HUDEP-2 (cell line): ENCODE measurements around the gene WDR83.
"Not testable (repeated sequence)": the region's sequence is repeated elsewhere in the genome, so short reads cannot be mapped to it uniquely, and the experiment has no call there.

Experiments used
- DNase-seq, 76 experiments: peaks; one replicate each; lab custom pipeline; 2025; ENCODE audit not compliant: unreplicated experiment in 76 of 76; lab: John Stamatoyannopoulos, UW

The WDR83 gene

GRCh38 chr19:12681074-12681987, 14.7 kb downstream of the WDR83 start, which contains the start of gene DHPS:
Gene DHPS (minus strand): TSS chr19:12681880. CDS start chr19:12681766, 114 bp downstream.
- DNase-seq, result peak; percentile 53 to 97 (median 93)

GRCh38 chr19:12685831-12686230, 19.2 kb downstream of the WDR83 start:
- no peak for DNase-seq

- DNase-seq, result no peak
These were observed 21.0 kb downstream of the WDR83 start, which contains the start of gene GNG14 for GRCh38 chr19:12687496-12688196. Gene GNG14 (plus strand): TSS chr19:12687998. CDS start chr19:12688049, 51 bp downstream.

- DNase-seq, result no peak
These were observed 22.4 kb downstream of the WDR83 start for GRCh38 chr19:12689012-12689411.

GRCh38 chr19:12689581-12690216, 23.1 kb downstream of the WDR83 start:
- DNase-seq, result no peak

GRCh38 chr19:12692960-12693359, 26.4 kb downstream of the WDR83 start:
- no peak for DNase-seq

- no peak for DNase-seq
These were observed 28.0 kb downstream of the WDR83 start for GRCh38 chr19:12694641-12695040.

GRCh38 chr19:12695096-12695495, 28.5 kb downstream of the WDR83 start:
- no peak for DNase-seq

GRCh38 chr19:12695514-12695913, 28.9 kb downstream of the WDR83 start:
- DNase-seq, result peak in 1 of 76 experiments; percentile 12

- peak in 2 of 76 experiments; percentile 36 to 54 for DNase-seq
These were observed 29.4 kb downstream of the WDR83 start for GRCh38 chr19:12695997-12696365.

- DNase-seq, result peak; percentile 51 to 97 (median 93)
These were observed 30.0 kb downstream of the WDR83 start, which contains the start of gene FBXW9 for GRCh38 chr19:12696366-12697335. Gene FBXW9 (minus strand): TSS chr19:12696631. CDS start chr19:12696581, 50 bp downstream.

GRCh38 chr19:12697425-12697824, 30.8 kb downstream of the WDR83 start:
- DNase-seq, result not testable (repeated sequence)

GRCh38 chr19:12698138-12698537, 31.5 kb downstream of the WDR83 start:
- DNase-seq, result no peak

- no peak for DNase-seq
These were observed 35.1 kb downstream of the WDR83 start for GRCh38 chr19:12701596-12702282.

GRCh38 chr19:12703046-12703445, 36.4 kb downstream of the WDR83 start:
- DNase-seq, result peak in 17 of 76 experiments; percentile 10 to 54 (median 32)

GRCh38 chr19:12705169-12705568, 38.6 kb downstream of the WDR83 start:
- DNase-seq, result no peak

GRCh38 chr19:12705654-12706331, 39.2 kb downstream of the WDR83 start:
- DNase-seq, result no peak

GRCh38 chr19:12706332-12706718, 39.7 kb downstream of the WDR83 start:
- no peak for DNase-seq

GRCh38 chr19:12708641-12709040, 42.0 kb downstream of the WDR83 start:
- no peak for DNase-seq
